Measurements from ENCODE around the gene SPECC1L.

SPECC1L gene

GRCh38 chr22:24394254-24394653, 123.6 kb downstream of the SPECC1L start:
- H3K9me2 ChIP-seq (replicated peaks; ENCODE audit: low read depth, low read length) = no peaks in the 10 kb centered on the region
- no peak for TF ChIP-seq EZH2phosphoT487 (IDR thresholded peaks at IDR 0.05; ENCODE audit: borderline replicate concordance)
- TF ChIP-seq, protein P1, sequence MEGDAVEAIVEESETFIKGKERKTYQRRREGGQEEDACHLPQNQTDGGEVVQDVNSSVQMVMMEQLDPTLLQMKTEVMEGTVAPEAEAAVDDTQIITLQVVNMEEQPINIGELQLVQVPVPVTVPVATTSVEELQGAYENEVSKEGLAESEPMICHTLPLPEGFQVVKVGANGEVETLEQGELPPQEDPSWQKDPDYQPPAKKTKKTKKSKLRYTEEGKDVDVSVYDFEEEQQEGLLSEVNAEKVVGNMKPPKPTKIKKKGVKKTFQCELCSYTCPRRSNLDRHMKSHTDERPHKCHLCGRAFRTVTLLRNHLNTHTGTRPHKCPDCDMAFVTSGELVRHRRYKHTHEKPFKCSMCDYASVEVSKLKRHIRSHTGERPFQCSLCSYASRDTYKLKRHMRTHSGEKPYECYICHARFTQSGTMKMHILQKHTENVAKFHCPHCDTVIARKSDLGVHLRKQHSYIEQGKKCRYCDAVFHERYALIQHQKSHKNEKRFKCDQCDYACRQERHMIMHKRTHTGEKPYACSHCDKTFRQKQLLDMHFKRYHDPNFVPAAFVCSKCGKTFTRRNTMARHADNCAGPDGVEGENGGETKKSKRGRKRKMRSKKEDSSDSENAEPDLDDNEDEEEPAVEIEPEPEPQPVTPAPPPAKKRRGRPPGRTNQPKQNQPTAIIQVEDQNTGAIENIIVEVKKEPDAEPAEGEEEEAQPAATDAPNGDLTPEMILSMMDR (conservative IDR thresholded peaks at IDR 0.05; ENCODE audit: low read length) = peak; percentile 40
- no peak overlapping the region for H3K4me2 ChIP-seq (ENCODE audit: low read depth, low read length, poor library complexity, severe bottlenecking)
- H3K4me1 ChIP-seq (ENCODE audit: insufficient read depth, low read length, poor library complexity, severe bottlenecking) = peaks cover 65% of the 10 kb centered on the region
- no peaks in the 10 kb centered on the region for H3K9me3 ChIP-seq (ENCODE audit: insufficient read depth, low read depth, low read length)
- no peaks in the 10 kb centered on the region for H3K27me3 ChIP-seq (ENCODE audit: insufficient read depth, low read length, poor library complexity, severe bottlenecking)
- peaks cover 35% of the 10 kb centered on the region; the same call in 1 of the 2 replicates for H3K36me3 ChIP-seq (ENCODE audit: insufficient read depth, low read length)
- H3F3A ChIP-seq (ENCODE audit: low read depth) = no peaks in the 10 kb centered on the region
- no peak overlapping the region for H3K4me3 ChIP-seq (ENCODE audit: low read length, poor library complexity, severe bottlenecking)
- H2AFZ ChIP-seq (ENCODE audit: low read length) = no peak overlapping the region
- H3K79me2 ChIP-seq (ENCODE audit: insufficient read depth, low read length) = no peaks in the 10 kb centered on the region; the same call in 1 of the 2 replicates
- H4K20me1 ChIP-seq (ENCODE audit: insufficient read depth, low read length, poor library complexity, severe bottlenecking) = no peaks in the 10 kb centered on the region
- no peak overlapping the region for H3K9ac ChIP-seq (ENCODE audit: low read depth, low read length, poor library complexity, severe bottlenecking)

GRCh38 chr22:24398409-24398808, 127.8 kb downstream of the SPECC1L start:
- Histone ChIP-seq H3K9ac (ENCODE audit: low read depth, low read length, poor library complexity, severe bottlenecking) (peak overlapping the region; percentile 21), H3K36me3 (ENCODE audit: insufficient read depth, low read length) (peaks cover 47% of the 10 kb centered on the region; the same call in 1 of the 2 replicates), H4K20me1 (ENCODE audit: insufficient read depth, low read length, poor library complexity, severe bottlenecking) (no peaks in the 10 kb centered on the region), H3F3A (ENCODE audit: low read depth) (no peaks in the 10 kb centered on the region), H3K27me3 (ENCODE audit: insufficient read depth, low read length, poor library complexity, severe bottlenecking) (no peaks in the 10 kb centered on the region), H3K4me3 (ENCODE audit: low read length, poor library complexity, severe bottlenecking) (no peak overlapping the region), H3K79me2 (ENCODE audit: insufficient read depth, low read length) (no peaks in the 10 kb centered on the region; the same call in 1 of the 2 replicates), H3K4me1 (ENCODE audit: insufficient read depth, low read length, poor library complexity, severe bottlenecking) (peaks cover 51% of the 10 kb centered on the region), H3K9me2 (replicated peaks; ENCODE audit: low read depth, low read length) (no peaks in the 10 kb centered on the region), H3K9me3 (ENCODE audit: insufficient read depth, low read depth, low read length) (no peaks in the 10 kb centered on the region), H2AFZ (ENCODE audit: low read length) (no peak overlapping the region), H3K4me2 (ENCODE audit: low read depth, low read length, poor library complexity, severe bottlenecking) (no peak overlapping the region)
- no peak for TF ChIP-seq EZH2phosphoT487 (IDR thresholded peaks at IDR 0.05; ENCODE audit: borderline replicate concordance)
- TF ChIP-seq, protein P1 (conservative IDR thresholded peaks at IDR 0.05; ENCODE audit: low read length) = no peak

GRCh38 chr22:24400034-24400725, 129.5 kb downstream of the SPECC1L start:
- peaks cover 41% of the 10 kb centered on the region for H3K4me1 ChIP-seq (ENCODE audit: insufficient read depth, low read length, poor library complexity, severe bottlenecking)
- no peaks in the 10 kb centered on the region for H3K27me3 ChIP-seq (ENCODE audit: insufficient read depth, low read length, poor library complexity, severe bottlenecking)
- no peak overlapping the region for H3K9ac ChIP-seq (ENCODE audit: low read depth, low read length, poor library complexity, severe bottlenecking)
- H3K4me3 ChIP-seq (ENCODE audit: low read length, poor library complexity, severe bottlenecking) = no peak overlapping the region
- peaks cover 56% of the 10 kb centered on the region; the same call in 1 of the 2 replicates for H3K36me3 ChIP-seq (ENCODE audit: insufficient read depth, low read length)
- no peak overlapping the region for H2AFZ ChIP-seq (ENCODE audit: low read length)
- no peak for TF ChIP-seq EZH2phosphoT487 (IDR thresholded peaks at IDR 0.05; ENCODE audit: borderline replicate concordance)
- TF ChIP-seq, protein P1 (conservative IDR thresholded peaks at IDR 0.05; ENCODE audit: low read length) = no peak
- H3K9me3 ChIP-seq (ENCODE audit: insufficient read depth, low read depth, low read length) = no peaks in the 10 kb centered on the region
- peaks cover 14% of the 10 kb centered on the region; the same call in 1 of the 2 replicates for H3K79me2 ChIP-seq (ENCODE audit: insufficient read depth, low read length)
- no peak overlapping the region for H3K4me2 ChIP-seq (ENCODE audit: low read depth, low read length, poor library complexity, severe bottlenecking)
- no peaks in the 10 kb centered on the region for H3F3A ChIP-seq (ENCODE audit: low read depth)
- no peaks in the 10 kb centered on the region for H4K20me1 ChIP-seq (ENCODE audit: insufficient read depth, low read length, poor library complexity, severe bottlenecking)
- no peaks in the 10 kb centered on the region for H3K9me2 ChIP-seq (replicated peaks; ENCODE audit: low read depth, low read length)

Data from Loucy (cell line).